Endothelial cell of umbilical vein (primary cell): ENCODE data around the gene COX10. TPM values are rescaled to one million over a fixed set of nuclear protein-coding genes. Genes with fewer than 3 reads are reported as not detected.

ENCODE experiments used
- BruUV-seq: library from RNA; stranded (reverse); fragments of 400-500 nt; replicated peaks from 2 replicates; lab custom pipeline; 2021; lab: Mats Ljungman, UMichigan
- CTCF ChIA-PET: fragments of 300-600, 350-600 bp; sonication (Branson Sonifier 250); formaldehyde crosslinking; loops from one replicate; lab custom pipeline; 2021; ENCODE audit warnings: antibody characterized with exemption, inconsistent platforms; lab: Charles Lee
- POLR2A ChIA-PET: fragments of 300-600, 350-600 bp; sonication (Branson Sonifier 250); formaldehyde crosslinking; loops from one replicate; lab custom pipeline; 2021; ENCODE audit warnings: antibody characterized with exemption, inconsistent platforms; lab: Charles Lee
- DNase-seq: peaks from one replicate; pipeline ENCODE4 v3.0.0-alpha.2; 2011; ENCODE audit warnings: low read depth, low spot score
- FAIRE-seq: peaks from 2 replicates; lab custom pipeline; 2011; peaks lifted over from hg19 to GRCh38; lab: Jason Lieb, UNC
- H2AFZ ChIP-seq: 2 replicates; pipeline ENCODE4 v1.6.0; 2012; ENCODE audit warnings: low read depth, low read length, control low read depth, inconsistent platforms
- H3K27ac ChIP-seq: 2 replicates; pipeline ENCODE4 v1.5.1; 2011; ENCODE audit warnings: low read depth, mild to moderate bottlenecking, control low read depth, low read length, moderate library complexity; ENCODE audit not compliant: insufficient read depth
- H3K27me3 ChIP-seq, 2 experiments: 2 replicates each; pipeline versions ENCODE4 v1.6.0 to v1.6.1; 2011; ENCODE audit warnings: low read length in 2 of 2, mixed read lengths in 1 of 2; ENCODE audit not compliant: control insufficient read depth in 2 of 2, insufficient read depth in 2 of 2
- H3K36me3 ChIP-seq, 2 experiments: 2 replicates in 1 of 2; 3 replicates in 1 of 2; pipeline ENCODE4 v1.5.1; 2011; ENCODE audit warnings: low read length in 2 of 2, mild to moderate bottlenecking in 1 of 2, moderate library complexity in 1 of 2; ENCODE audit not compliant: control insufficient read depth in 2 of 2, insufficient read depth in 2 of 2; ENCODE audit errors: extremely low read depth in 1 of 2
- H3K4me1 ChIP-seq: 3 replicates; pipeline ENCODE4 v1.5.1; 2011; ENCODE audit warnings: mild to moderate bottlenecking, low read length; ENCODE audit not compliant: control insufficient read depth, insufficient read depth; ENCODE audit errors: extremely low read depth
- H3K4me2 ChIP-seq: 2 replicates; pipeline ENCODE4 v1.6.1; 2011; ENCODE audit warnings: low read length, control low read depth, mixed read lengths; ENCODE audit not compliant: insufficient read depth
- H3K4me3 ChIP-seq, 3 experiments: fragments of 200-600 bp in 1 of 3; sonication (generic), shearing (Covaris generic) in 1 of 3; replicated peaks in 1 of 3; 2 replicates each; pipeline ENCODE4 v1.5.1; 2011 to 2016; ENCODE audit warnings: control low read depth in 3 of 3, low read length in 3 of 3, mild to moderate bottlenecking in 2 of 3, inconsistent platforms in 1 of 3, low read depth in 1 of 3, moderate library complexity in 1 of 3; ENCODE audit not compliant: insufficient read depth in 1 of 3
- H3K79me2 ChIP-seq: 2 replicates; pipeline ENCODE4 v1.6.0; 2012; ENCODE audit warnings: low read length, inconsistent platforms; ENCODE audit not compliant: control insufficient read depth, insufficient read depth
- H3K9ac ChIP-seq: replicated peaks from 2 replicates; pipeline ENCODE3; 2011; ENCODE audit warnings: low read length, control low read depth; ENCODE audit not compliant: insufficient read depth; ENCODE audit errors: extremely low read depth
- H3K9me1 ChIP-seq: replicated peaks from 3 replicates; pipeline ENCODE4 v1.6.0; 2011; ENCODE audit warnings: mild to moderate bottlenecking, low read length; ENCODE audit not compliant: control insufficient read depth, insufficient read depth; ENCODE audit errors: extremely low read depth
- H3K9me3 ChIP-seq: replicated peaks from 2 replicates; pipeline ENCODE4 v1.5.1; 2012; ENCODE audit warnings: low read length, inconsistent platforms; ENCODE audit not compliant: control insufficient read depth, insufficient read depth
- H4K20me1 ChIP-seq: replicated peaks from 2 replicates; pipeline ENCODE3; 2011; ENCODE audit warnings: mild to moderate bottlenecking, low read length; ENCODE audit not compliant: control insufficient read depth, insufficient read depth; ENCODE audit errors: extremely low read depth
- CTCF ChIP-seq, 2 donors: IDR thresholded peaks; 1 replicate in 1 of 2; 2 replicates in 1 of 2; pipeline ENCODE4 v1.5.1; 2011; ENCODE audit warnings: low read length in 2 of 2, mild to moderate bottlenecking in 2 of 2, moderate library complexity in 2 of 2, control low read depth in 1 of 2, inconsistent platforms in 1 of 2, low read depth in 1 of 2; ENCODE audit not compliant: insufficient read depth in 1 of 2; ENCODE audit errors: extremely low read depth in 1 of 2
- EZH2 ChIP-seq: IDR thresholded peaks from 2 replicates; pipeline ENCODE4 v1.6.1; 2012; ENCODE audit warnings: borderline replicate concordance, low read depth, mild to moderate bottlenecking, moderate library complexity, low read length, inconsistent platforms; ENCODE audit not compliant: severe bottlenecking
- FOS ChIP-seq: IDR thresholded peaks from 2 replicates; pipeline ENCODE4 v1.6.1; 2011; ENCODE audit warnings: mild to moderate bottlenecking, low read length, moderate library complexity, borderline replicate concordance; ENCODE audit not compliant: insufficient read depth
- GATA2 ChIP-seq: IDR thresholded peaks from 2 replicates; pipeline ENCODE4 v1.7.0; 2011; ENCODE audit warnings: low read depth, mild to moderate bottlenecking, moderate library complexity, mixed read lengths, low read length; ENCODE audit not compliant: insufficient read length, insufficient read depth
- JUN ChIP-seq: IDR thresholded peaks from 2 replicates; pipeline ENCODE4 v1.6.1; 2011; ENCODE audit warnings: borderline replicate concordance, low read depth; ENCODE audit not compliant: insufficient read length, insufficient read depth
- MAX ChIP-seq: IDR thresholded peaks from 2 replicates; pipeline ENCODE4 v1.6.1; 2011; ENCODE audit not compliant: insufficient read depth, insufficient read length
- MYC ChIP-seq: IDR thresholded peaks from one replicate; pipeline ENCODE4 v1.6.1; 2011; ENCODE audit warnings: mild to moderate bottlenecking, low read depth, low read length
- POLR2A ChIP-seq: IDR thresholded peaks from 2 replicates; pipeline ENCODE4 v1.6.1; 2012; ENCODE audit warnings: low read depth, mild to moderate bottlenecking, control low read depth, low read length
- POLR2AphosphoS5 ChIP-seq: IDR thresholded peaks from 2 replicates; pipeline ENCODE4 v1.6.1; 2012; ENCODE audit warnings: low read depth, mild to moderate bottlenecking, control low read depth, low read length, moderate library complexity; ENCODE audit not compliant: insufficient read depth
- dilution Hi-C: fragments of 300-500 bp; cut with MboI; formaldehyde crosslinking; loops from one replicate; pipeline ENCODE4 v1.15.0; 2019; ENCODE audit warnings: low sequenced_read_pairs; ENCODE audit not compliant: extremely low pct_ligation_motif_present
- intact Hi-C: fragments of 100-400 bp; cut with micrococcal nuclease; formaldehyde crosslinking; loops from one replicate; pipeline ENCODE4 v1.10.0; 2022
- polyA plus RNA-seq, 4 experiments: library from polyadenylated mRNA; depleted of rRNA in 3 of 4; stranded (reverse) in 3 of 4; unstranded in 1 of 4; fragments of >200 nt; gene quantifications; 2 replicates each; pipeline versions ENCODE4 v1.2.1 to v1.2.3, GENCODE V29; 2011 to 2012; ENCODE audit warnings: missing spikeins in 1 of 4
- total RNA-seq: library from RNA; stranded (reverse); gene quantifications from 2 replicates; pipeline ENCODE4 v1.2.3, GENCODE V29; 2021

The COX10 gene
- total and polyA plus RNA-seq, 2 donors (not counting 3 experiments of a cell fraction or from before 2014, with no cell fraction given): 9.8 to 12.1 TPM

- no peaks in the 10 kb centered on the region for H3K79me2 ChIP-seq
- no peaks in the 10 kb centered on the region for H3K27me3 ChIP-seq
- H3K36me3 ChIP-seq: no peaks in the 10 kb centered on the region
- H4K20me1 ChIP-seq: no peaks in the 10 kb centered on the region
- H3K4me3 ChIP-seq: no peak overlapping the region
- dilution Hi-C loops (no loop called here), intact Hi-C loops (no loop called here)
- H3K4me2 ChIP-seq: no peak overlapping the region
- FAIRE-seq (no peak), DNase-seq (no peak)
- H2AFZ ChIP-seq: no peak overlapping the region
- no peak for TF ChIP-seq POLR2A
- TF ChIP-seq FOS: no peak
- no peak for TF ChIP-seq MYC
- TF ChIP-seq POLR2AphosphoS5: no peak
- TF ChIP-seq EZH2: no peak
- TF ChIP-seq MAX: no peak
- TF ChIP-seq CTCF (IDR thresholded peaks at IDR 0.05; ENCODE audit: extremely low read depth in 1 of 2, insufficient read depth in 1 of 2, low read depth in 1 of 2, low read length in 2 of 2): no peak
- TF ChIP-seq GATA2: no peak
- TF ChIP-seq JUN: no peak
- H3K9me3 ChIP-seq: no peaks in the 10 kb centered on the region
- POLR2A ChIA-PET: no interaction called here
- no TSS peak for BruUV-seq
- H3K9ac ChIP-seq: no peak overlapping the region
- H3K27ac ChIP-seq: no peak overlapping the region
- H3K4me1 ChIP-seq: no peaks in the 10 kb centered on the region
- H3K9me1 ChIP-seq: no peaks in the 10 kb centered on the region
- CTCF ChIA-PET: no interaction called here
These were observed 139.9 kb downstream of the COX10 start for GRCh38 chr17:14209215-14209614.
